Activated naive CD4-positive, alpha-beta T cell (primary cell): ENCODE measurements around the gene SDK1.
"Not testable (repeated sequence)": the region's sequence is repeated elsewhere in the genome, so short reads cannot be mapped to it uniquely, and the experiment has no call there.

Experiments
- DNase-seq, 4 experiments: peaks; one replicate each; lab custom pipeline; 2025; lab: John Stamatoyannopoulos, UW

SDK1 gene

GRCh38 chr7:3923307-3923918 lies 622.4 kb downstream of the SDK1 start:
- DNase-seq, result no peak

- DNase-seq, result no peak
Observed at GRCh38 chr7:3924277-3924676, 623.2 kb downstream of the SDK1 start.

- DNase-seq, result no peak
Observed at GRCh38 chr7:3927446-3928110, 626.5 kb downstream of the SDK1 start.

GRCh38 chr7:3928727-3929515 lies 627.9 kb downstream of the SDK1 start:
- DNase-seq, result no peak

GRCh38 chr7:3931843-3932242 lies 630.8 kb downstream of the SDK1 start:
- DNase-seq, result no peak

GRCh38 chr7:3937146-3937545 lies 636.1 kb downstream of the SDK1 start:
- no peak for DNase-seq

GRCh38 chr7:3937605-3938004 lies 636.6 kb downstream of the SDK1 start:
- no peak for DNase-seq

GRCh38 chr7:3941706-3942105 lies 640.7 kb downstream of the SDK1 start:
- DNase-seq, result not testable (repeated sequence)

GRCh38 chr7:3942276-3942675 lies 641.2 kb downstream of the SDK1 start:
- DNase-seq, result no peak

- DNase-seq, result no peak
Observed at GRCh38 chr7:3942816-3943745, 642.0 kb downstream of the SDK1 start.

GRCh38 chr7:3943779-3944520 lies 642.9 kb downstream of the SDK1 start:
- no peak for DNase-seq

- no peak for DNase-seq
Observed at GRCh38 chr7:3949242-3949640, 648.2 kb downstream of the SDK1 start.

- DNase-seq, result no peak
Observed at GRCh38 chr7:3950249-3950648, 649.2 kb downstream of the SDK1 start.

- DNase-seq, result no peak
Observed at GRCh38 chr7:3951316-3952055, 650.4 kb downstream of the SDK1 start.

- no peak for DNase-seq
Observed at GRCh38 chr7:3953133-3953532, 652.1 kb downstream of the SDK1 start.

- no peak for DNase-seq
Observed at GRCh38 chr7:3953946-3954345, 652.9 kb downstream of the SDK1 start.

GRCh38 chr7:3955026-3955425 lies 654.0 kb downstream of the SDK1 start:
- DNase-seq, result no peak

GRCh38 chr7:3955751-3956696 lies 655.0 kb downstream of the SDK1 start:
- no peak for DNase-seq

- no peak for DNase-seq
Observed at GRCh38 chr7:3956949-3957348, 655.9 kb downstream of the SDK1 start.
